Activated naive CD4-positive, alpha-beta T cell treated with anti-CD3 and anti-CD28 coated beads, Interleukin-2, amount 10 ng/mL, durations not matched to agents 7 days and 5 days (primary cell): ENCODE results near the gene KIF26A.
"Not testable (repeated sequence)": the region's sequence is repeated elsewhere in the genome, so short reads cannot be mapped to it uniquely, and the experiment has no call there.

Source experiments
- CTCF ChIA-PET: fragments of 350-600 bp; sonication (Branson Sonifier 250); formaldehyde crosslinking; loops from one replicate; lab custom pipeline; 2021; ENCODE audit warnings: antibody characterized with exemption; lab: Charles Lee
- DNase-seq: peaks from one replicate; pipeline ENCODE4 v3.0.0-alpha.2; 2020
- H3K27ac Mint-ChIP-seq: one replicate; pipeline ENCODE4 v1.8.0; 2021; ENCODE audit warnings: mild to moderate bottlenecking, moderate library complexity, mixed read lengths
- H3K27me3 Mint-ChIP-seq: one replicate; pipeline ENCODE4 v1.8.0; 2021; ENCODE audit warnings: mild to moderate bottlenecking, mixed read lengths
- H3K36me3 Mint-ChIP-seq: one replicate; pipeline ENCODE4 v1.8.0; 2021; ENCODE audit warnings: mixed read lengths
- H3K4me1 Mint-ChIP-seq: one replicate; pipeline ENCODE4 v1.8.0; 2021; ENCODE audit warnings: mixed read lengths
- H3K4me3 Mint-ChIP-seq: one replicate; pipeline ENCODE4 v1.8.0; 2021; ENCODE audit warnings: mild to moderate bottlenecking, moderate library complexity, mixed read lengths
- H3K9me3 Mint-ChIP-seq: one replicate; pipeline ENCODE4 v1.8.0; 2021; ENCODE audit warnings: mixed read lengths

The KIF26A gene

DNA sequence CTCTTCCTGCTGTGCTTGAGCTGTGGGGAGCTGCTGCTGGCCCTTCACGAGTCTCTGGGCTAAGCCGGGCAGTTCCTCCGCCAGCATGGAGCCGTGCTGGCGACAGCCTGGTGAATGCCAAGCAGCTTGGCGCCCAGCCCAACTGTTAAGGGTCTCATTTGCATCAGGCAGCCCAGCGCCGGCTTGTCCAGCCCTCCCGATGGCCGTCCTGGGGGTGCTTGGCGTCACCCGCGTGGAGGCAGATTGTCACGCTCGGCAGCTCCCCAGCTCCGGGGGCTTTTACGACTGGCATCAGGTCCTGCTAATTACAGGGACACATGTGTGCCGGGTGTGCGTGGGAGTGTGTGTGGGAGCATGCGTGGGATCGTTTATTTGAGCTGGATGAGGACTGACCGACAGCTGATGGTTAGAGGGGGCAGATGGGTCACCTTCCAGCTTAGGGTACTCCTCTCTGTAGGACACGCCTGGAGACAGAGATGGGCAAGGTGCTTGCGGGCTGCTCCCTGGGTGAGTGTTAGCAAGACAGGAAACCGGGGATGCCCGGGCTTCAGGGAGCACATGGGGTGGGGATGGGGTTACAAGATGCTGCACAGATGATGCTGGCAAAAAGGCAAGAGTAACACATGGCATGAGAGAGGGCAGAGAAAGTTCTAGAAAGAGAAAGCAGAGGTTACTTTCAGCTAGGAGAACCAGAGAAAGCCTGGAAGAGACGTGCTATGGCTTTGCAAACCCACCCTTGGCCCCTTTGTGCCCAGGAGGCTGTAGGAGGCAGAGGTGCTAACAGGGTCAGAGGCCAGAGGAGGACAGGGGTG lies 64.1 kb downstream of the KIF26A start:
- no peaks in the 10 kb centered on the region for H3K4me1 Mint-ChIP-seq
- no peak overlapping the region for H3K27ac Mint-ChIP-seq
- H3K9me3 Mint-ChIP-seq = no peaks in the 10 kb centered on the region
- no peak for DNase-seq
- no peak overlapping the region for H3K4me3 Mint-ChIP-seq
- CTCF ChIA-PET = no interaction called here
- H3K27me3 Mint-ChIP-seq = no peaks in the 10 kb centered on the region
- no peaks in the 10 kb centered on the region for H3K36me3 Mint-ChIP-seq

DNA sequence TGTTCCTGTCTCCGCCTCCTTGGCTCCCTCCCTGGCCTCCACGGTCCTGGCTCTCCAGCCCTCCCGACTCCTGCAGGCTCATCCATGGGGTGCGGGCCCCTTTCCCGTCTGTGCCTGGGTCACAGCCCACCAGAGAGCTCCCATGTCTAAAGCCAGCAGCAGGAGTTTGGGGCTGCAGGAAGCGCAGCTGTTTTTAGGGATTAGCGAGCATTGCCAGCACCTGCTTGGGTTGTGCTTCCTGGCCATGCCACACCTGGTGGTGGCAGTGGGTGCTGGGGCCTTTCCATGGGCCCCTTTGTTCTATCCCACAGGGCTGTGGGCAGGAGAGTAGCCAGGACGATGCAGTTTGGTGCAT lies 64.7 kb downstream of the KIF26A start:
- H3K27ac Mint-ChIP-seq = no peak overlapping the region
- DNase-seq = no peak
- no peak overlapping the region for H3K4me3 Mint-ChIP-seq
- no peaks in the 10 kb centered on the region for H3K27me3 Mint-ChIP-seq
- no peaks in the 10 kb centered on the region for H3K9me3 Mint-ChIP-seq
- H3K4me1 Mint-ChIP-seq = no peaks in the 10 kb centered on the region
- CTCF ChIA-PET = no interaction called here
- H3K36me3 Mint-ChIP-seq = no peaks in the 10 kb centered on the region

GRCh38 chr14:104204660-104205149 lies 66.3 kb downstream of the KIF26A start:
- Mint-ChIP-seq H3K4me3 (no peak overlapping the region), H3K9me3 (no peaks in the 10 kb centered on the region), H3K36me3 (no peaks in the 10 kb centered on the region), H3K27me3 (no peaks in the 10 kb centered on the region), H3K27ac (no peak overlapping the region), H3K4me1 (no peaks in the 10 kb centered on the region)
- no peak for DNase-seq
- CTCF ChIA-PET = no interaction called here

DNA sequence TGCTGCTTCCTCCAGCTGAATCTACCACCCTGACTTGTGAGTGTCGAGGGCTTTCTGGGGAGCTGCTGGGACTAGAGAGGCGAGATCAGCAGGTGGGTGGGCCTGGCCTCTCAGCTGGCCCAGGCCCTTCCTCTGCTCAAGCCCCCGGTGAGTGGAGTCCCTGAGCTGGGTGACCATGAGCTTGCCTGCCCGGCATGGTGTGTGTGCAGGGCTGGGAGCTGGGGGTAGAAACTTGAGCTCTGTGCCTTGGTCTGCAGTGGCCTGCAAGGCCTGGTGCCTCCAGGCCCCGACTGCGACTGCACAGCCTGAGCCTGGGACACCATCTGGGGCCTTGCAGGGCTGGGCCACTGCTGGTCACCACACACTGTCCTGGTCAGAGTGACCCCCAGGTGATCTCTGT lies 67.4 kb downstream of the KIF26A start:
- H3K4me1 Mint-ChIP-seq = no peaks in the 10 kb centered on the region
- H3K36me3 Mint-ChIP-seq = no peaks in the 10 kb centered on the region
- CTCF ChIA-PET = no interaction called here
- H3K27ac Mint-ChIP-seq = no peak overlapping the region
- no peak for DNase-seq
- no peaks in the 10 kb centered on the region for H3K9me3 Mint-ChIP-seq
- H3K4me3 Mint-ChIP-seq = no peak overlapping the region
- H3K27me3 Mint-ChIP-seq = no peaks in the 10 kb centered on the region

DNA sequence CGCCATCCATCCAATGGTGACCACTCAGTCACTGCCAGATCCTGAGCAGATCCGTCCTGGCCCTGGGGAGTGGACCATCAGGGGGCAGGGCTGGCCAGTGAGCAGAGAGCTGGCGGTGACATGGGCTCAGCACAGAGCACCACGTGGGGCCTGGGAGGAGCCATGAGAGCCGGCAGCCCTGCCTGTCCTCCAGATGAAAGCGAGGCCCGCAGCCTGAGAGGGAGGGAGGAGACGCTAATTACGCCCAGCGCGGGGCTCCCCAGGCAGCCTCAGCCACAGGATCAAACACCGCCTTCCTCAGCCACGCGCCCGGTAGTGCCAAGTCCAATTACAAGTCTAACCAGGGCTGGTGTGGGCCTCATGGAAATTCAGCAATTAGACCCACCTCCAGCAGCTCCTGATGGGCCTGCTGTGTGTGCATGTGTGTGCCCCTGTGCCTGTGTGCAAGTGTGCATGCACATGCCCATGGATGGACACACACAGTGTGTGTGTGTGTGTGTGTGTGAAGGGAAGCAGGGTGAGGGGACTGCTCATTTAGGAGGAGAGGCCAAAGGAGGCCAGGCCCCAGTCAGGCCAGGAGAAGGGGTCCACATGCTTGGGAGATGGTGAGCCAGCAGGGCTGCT lies 68.0 kb downstream of the KIF26A start:
- Mint-ChIP-seq H3K27me3 (no peaks in the 10 kb centered on the region), H3K9me3 (no peaks in the 10 kb centered on the region), H3K4me1 (no peaks in the 10 kb centered on the region), H3K27ac (no peak overlapping the region), H3K4me3 (no peak overlapping the region), H3K36me3 (no peaks in the 10 kb centered on the region)
- CTCF ChIA-PET = no interaction called here
- no peak for DNase-seq

DNA sequence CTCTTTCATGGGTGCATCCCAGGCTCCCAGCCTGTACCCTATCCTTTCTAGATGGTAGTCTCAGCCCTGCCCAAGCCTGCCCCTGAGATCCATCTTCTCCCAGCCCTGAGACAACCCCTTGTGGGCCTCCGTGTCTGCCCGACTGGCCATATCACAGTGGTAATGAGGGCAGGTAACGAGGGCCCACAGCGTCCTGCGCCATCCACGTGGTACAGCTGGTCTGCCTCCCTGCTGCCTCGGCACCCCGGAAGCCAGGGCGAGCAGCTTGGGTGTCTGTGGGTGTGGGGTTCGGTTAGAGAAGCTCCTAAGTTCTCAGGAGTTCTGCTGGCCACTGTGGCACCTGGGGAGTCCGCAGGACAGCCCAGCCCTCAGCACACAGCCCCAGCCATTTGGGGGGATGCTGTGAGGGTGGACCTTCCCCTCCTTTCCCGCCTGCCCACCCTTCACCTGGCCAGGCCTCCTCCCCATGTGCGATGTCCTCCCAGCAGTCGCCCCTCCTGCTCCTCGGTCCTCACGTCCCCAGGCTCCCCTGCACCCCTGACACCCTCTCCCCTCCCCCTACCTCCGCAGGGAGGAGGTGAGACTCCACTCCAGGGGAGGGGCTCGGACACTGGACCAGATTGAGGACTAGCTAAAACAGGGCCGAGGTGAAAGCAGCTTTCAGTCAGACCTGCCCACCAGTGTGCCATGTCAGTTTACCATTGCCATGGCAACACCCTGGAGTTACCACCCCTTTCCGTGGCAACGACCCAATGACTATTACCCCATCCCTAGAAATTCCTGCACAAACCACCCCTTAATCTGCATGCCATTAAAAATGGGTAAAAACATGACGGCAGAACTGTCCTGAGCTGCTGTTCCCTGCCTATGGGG lies 69.0 kb downstream of the KIF26A start:
- DNase-seq = no peak
- no peak overlapping the region for H3K27ac Mint-ChIP-seq
- CTCF ChIA-PET = no interaction called here
- H3K4me1 Mint-ChIP-seq = no peaks in the 10 kb centered on the region
- H3K4me3 Mint-ChIP-seq = no peak overlapping the region
- H3K36me3 Mint-ChIP-seq = no peaks in the 10 kb centered on the region
- H3K27me3 Mint-ChIP-seq = no peaks in the 10 kb centered on the region
- no peaks in the 10 kb centered on the region for H3K9me3 Mint-ChIP-seq

GRCh38 chr14:104208015-104208295 lies 69.6 kb downstream of the KIF26A start:
- H3K27ac Mint-ChIP-seq, DNase-seq, H3K9me3 Mint-ChIP-seq, H3K36me3 Mint-ChIP-seq, CTCF ChIA-PET, H3K27me3 Mint-ChIP-seq, H3K4me3 Mint-ChIP-seq, H3K4me1 Mint-ChIP-seq: not testable (repeated sequence)

DNA sequence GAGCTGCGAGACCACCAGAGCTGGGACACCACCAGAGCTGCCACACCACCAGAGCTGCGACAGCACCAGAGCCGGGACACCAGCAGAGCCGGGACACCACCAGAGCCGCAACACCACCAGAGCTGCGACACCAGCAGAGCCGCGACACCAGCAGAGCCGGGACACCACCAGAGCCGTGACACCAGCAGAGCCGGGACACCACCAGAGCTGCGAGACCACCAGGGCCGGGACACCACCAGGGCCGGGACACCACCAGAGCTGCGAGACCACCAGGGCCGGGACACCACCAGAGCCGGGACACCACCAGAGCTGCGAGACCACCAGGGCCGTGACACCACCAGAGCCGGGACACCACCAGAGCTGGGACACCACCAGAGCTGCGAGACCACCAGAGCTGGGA lies 69.9 kb downstream of the KIF26A start:
- H3K9me3 Mint-ChIP-seq, H3K27me3 Mint-ChIP-seq, H3K27ac Mint-ChIP-seq, H3K4me1 Mint-ChIP-seq, CTCF ChIA-PET, H3K4me3 Mint-ChIP-seq, H3K36me3 Mint-ChIP-seq, DNase-seq: not testable (repeated sequence)

GRCh38 chr14:104209071-104209470 lies 70.7 kb downstream of the KIF26A start:
- H3K27ac Mint-ChIP-seq, H3K4me3 Mint-ChIP-seq, H3K4me1 Mint-ChIP-seq, H3K9me3 Mint-ChIP-seq, DNase-seq, H3K27me3 Mint-ChIP-seq, H3K36me3 Mint-ChIP-seq, CTCF ChIA-PET: not testable (repeated sequence)

GRCh38 chr14:104209985-104210816 lies 71.8 kb downstream of the KIF26A start:
- Mint-ChIP-seq H3K9me3 (no peaks in the 10 kb centered on the region), H3K4me3 (no peak overlapping the region), H3K36me3 (no peaks in the 10 kb centered on the region), H3K27me3 (no peaks in the 10 kb centered on the region), H3K4me1 (no peaks in the 10 kb centered on the region), H3K27ac (no peak overlapping the region)
- DNase-seq = no peak
- CTCF ChIA-PET = no interaction called here

GRCh38 chr14:104210817-104211195 lies 72.4 kb downstream of the KIF26A start:
- H3K9me3 Mint-ChIP-seq = no peaks in the 10 kb centered on the region
- CTCF ChIA-PET = no interaction called here
- DNase-seq = no peak
- H3K27me3 Mint-ChIP-seq = no peaks in the 10 kb centered on the region
- no peak overlapping the region for H3K27ac Mint-ChIP-seq
- H3K36me3 Mint-ChIP-seq = no peaks in the 10 kb centered on the region
- H3K4me1 Mint-ChIP-seq = no peaks in the 10 kb centered on the region
- H3K4me3 Mint-ChIP-seq = no peak overlapping the region

DNA sequence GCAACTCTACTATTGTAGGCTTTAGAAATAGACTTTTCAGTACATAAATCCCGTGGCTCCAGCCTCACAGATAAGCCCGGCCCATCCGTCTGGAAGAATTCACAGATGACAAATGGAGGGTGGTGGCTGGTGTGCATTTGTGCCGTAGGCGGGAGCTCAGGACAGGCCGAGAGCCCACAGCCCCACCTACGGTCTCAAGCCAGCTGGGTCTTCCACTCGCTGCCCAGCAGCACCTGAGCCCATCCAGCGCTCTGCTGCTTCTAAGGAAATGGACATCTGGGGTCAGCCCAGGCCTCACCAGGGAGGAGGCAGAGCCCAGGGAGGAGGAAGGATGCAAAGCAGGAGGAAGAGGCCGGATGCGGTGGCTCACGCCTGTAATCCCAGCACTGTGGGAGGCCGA lies 72.8 kb downstream of the KIF26A start:
- no peak for DNase-seq

GRCh38 chr14:104211741-104212140 lies 73.4 kb downstream of the KIF26A start:
- no peaks in the 10 kb centered on the region for H3K27me3 Mint-ChIP-seq
- no peak for DNase-seq
- no peaks in the 10 kb centered on the region for H3K36me3 Mint-ChIP-seq
- H3K4me1 Mint-ChIP-seq = no peaks in the 10 kb centered on the region
- H3K27ac Mint-ChIP-seq = no peak overlapping the region
- H3K4me3 Mint-ChIP-seq = no peak overlapping the region
- CTCF ChIA-PET = no interaction called here
- no peaks in the 10 kb centered on the region for H3K9me3 Mint-ChIP-seq

More for the DNA sequence above, 72.8 kb downstream of the KIF26A start:
- Mint-ChIP-seq H3K9me3 (no peaks in the 10 kb centered on the region), H3K36me3 (no peaks in the 10 kb centered on the region), H3K4me3 (no peak overlapping the region), H3K4me1 (no peaks in the 10 kb centered on the region), H3K27ac (no peak overlapping the region), H3K27me3 (no peaks in the 10 kb centered on the region)
- CTCF ChIA-PET = no interaction called here
